ENCODE data around the gene XBP1.

The XBP1 gene

GRCh38 chr22:28773461-28773867, 26.9 kb downstream of the XBP1 start:
- DNase-seq (ENCODE audit: low read depth) = peak; percentile 44
- H3K4me3 ChIP-seq (ENCODE audit: low read depth, low read length) = peak overlapping the region; percentile 90
- TF ChIP-seq MYC (IDR thresholded peaks at IDR 0.05; ENCODE audit: low read depth, low read length) (no peak), POLR2A (IDR thresholded peaks at IDR 0.05; ENCODE audit: extremely low read depth, insufficient read length) (no peak), CTCF (IDR thresholded peaks at IDR 0.05; ENCODE audit: low read depth, low read length) (no peak), MAX (IDR thresholded peaks at IDR 0.05; ENCODE audit: low read depth, low read length) (no peak)

- TF ChIP-seq CTCF (IDR thresholded peaks at IDR 0.05; ENCODE audit: low read depth, low read length) (peak; percentile 16), MAX (IDR thresholded peaks at IDR 0.05; ENCODE audit: low read depth, low read length) (peak; percentile 62; the same call in 1 of the 2 replicates), POLR2A (IDR thresholded peaks at IDR 0.05; ENCODE audit: extremely low read depth, insufficient read length) (peak; percentile 49), MYC (IDR thresholded peaks at IDR 0.05; ENCODE audit: low read depth, low read length) (peak; percentile 68)
- H3K4me3 ChIP-seq (ENCODE audit: low read depth, low read length) = peak within 1 kb of the TSS; percentile 90
- peak; percentile 97 for DNase-seq (ENCODE audit: low read depth)
Measured at GRCh38 chr22:28772633-28773460, 27.5 kb downstream of the XBP1 start, which contains the start of gene CCDC117. TSS of gene CCDC117 (plus strand) at chr22:28772695. CDS start at chr22:28772850, 155 bp downstream.

DNA sequence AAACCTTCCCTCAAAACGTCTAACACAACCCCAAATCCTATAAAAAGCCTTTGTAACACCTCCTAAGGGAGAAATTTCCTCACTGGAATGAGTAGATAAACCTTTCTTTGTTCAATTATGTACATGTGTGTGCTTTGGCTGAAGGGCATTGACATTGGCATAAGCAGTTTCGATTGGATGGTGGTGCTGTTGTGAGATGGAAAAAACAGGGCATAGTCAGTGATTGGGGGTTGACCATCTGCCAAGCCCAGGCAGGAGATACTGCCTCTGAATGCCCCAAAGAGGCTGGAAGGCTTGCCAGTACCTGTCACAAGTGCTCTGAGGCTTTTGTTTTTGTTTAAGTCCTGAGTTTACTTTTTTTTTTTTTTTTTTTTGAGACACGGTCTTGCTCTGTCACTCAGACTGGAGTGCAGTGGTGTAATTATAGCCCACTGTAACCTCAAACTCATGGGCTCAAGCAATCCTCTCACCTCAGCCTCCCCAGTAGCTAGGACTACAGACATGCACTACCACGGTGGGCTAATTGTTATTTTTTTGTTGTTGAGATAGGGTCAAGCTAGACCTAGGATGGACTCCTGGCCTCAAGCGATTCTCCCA, 29.1 kb downstream of the XBP1 start:
- no peak for TF ChIP-seq POLR2A (IDR thresholded peaks at IDR 0.05; ENCODE audit: extremely low read depth, insufficient read length)
- no peak for DNase-seq (ENCODE audit: low read depth)
- H3K4me3 ChIP-seq (ENCODE audit: low read depth, low read length) = no peak overlapping the region

- no peak for TF ChIP-seq MAX (IDR thresholded peaks at IDR 0.05; ENCODE audit: low read depth, low read length)
- no peak for TF ChIP-seq CTCF (IDR thresholded peaks at IDR 0.05; ENCODE audit: low read depth, low read length)
- TF ChIP-seq MYC (IDR thresholded peaks at IDR 0.05; ENCODE audit: low read depth, low read length) = no peak
- TF ChIP-seq POLR2A (IDR thresholded peaks at IDR 0.05; ENCODE audit: extremely low read depth, insufficient read length) = no peak
- no peak overlapping the region for H3K4me3 ChIP-seq (ENCODE audit: low read depth, low read length)
- DNase-seq (ENCODE audit: low read depth) = no peak
Measured at GRCh38 chr22:28769394-28770085, 30.8 kb downstream of the XBP1 start.

DNA sequence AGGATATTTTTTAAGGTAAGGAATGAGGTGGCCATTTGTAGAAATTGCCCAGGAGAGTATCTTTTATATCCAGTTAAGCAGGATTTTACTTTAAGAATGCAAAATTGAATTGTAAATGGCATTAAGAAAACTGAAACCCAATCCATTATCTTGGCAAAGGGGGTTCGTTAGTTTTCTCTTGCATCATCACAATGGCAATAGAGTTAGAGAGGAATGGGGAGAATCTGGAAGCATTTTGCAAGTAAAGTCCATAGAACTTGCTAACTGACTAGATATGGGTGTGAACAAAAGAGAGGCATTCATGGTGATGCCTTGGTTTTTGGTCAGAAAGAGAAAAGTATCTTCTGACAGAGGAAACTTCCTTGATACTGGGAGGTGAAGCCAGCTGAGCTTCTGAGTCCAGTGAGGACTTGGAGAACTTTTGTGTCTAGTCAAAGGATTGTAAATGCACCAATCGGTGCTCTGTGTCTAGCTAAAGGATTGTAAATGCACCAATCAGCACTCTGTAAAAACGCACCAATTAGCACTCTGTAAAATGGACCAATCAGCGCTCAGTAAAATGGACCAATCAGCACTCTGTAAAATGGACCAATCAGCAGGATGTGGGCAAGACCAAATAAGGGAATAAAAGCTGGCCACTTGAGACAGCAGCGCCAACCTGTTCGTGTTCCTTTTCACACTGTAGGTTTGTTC, 31.5 kb downstream of the XBP1 start:
- TF ChIP-seq MYC (IDR thresholded peaks at IDR 0.05; ENCODE audit: low read depth, low read length) = no peak
- TF ChIP-seq CTCF (IDR thresholded peaks at IDR 0.05; ENCODE audit: low read depth, low read length) = no peak
- no peak for TF ChIP-seq MAX (IDR thresholded peaks at IDR 0.05; ENCODE audit: low read depth, low read length)
- TF ChIP-seq POLR2A (IDR thresholded peaks at IDR 0.05; ENCODE audit: extremely low read depth, insufficient read length) = no peak
- no peak overlapping the region for H3K4me3 ChIP-seq (ENCODE audit: low read depth, low read length)
- no peak for DNase-seq (ENCODE audit: low read depth)

All from NB4 (cell line).